ACC112 (cell line): ENCODE results near the gene RNF213.
"Not testable (repeated sequence)": the region's sequence is repeated elsewhere in the genome, so short reads cannot be mapped to it uniquely, and the experiment has no call there.

ENCODE experiments used
- H2AFZ ChIP-seq: fragments of 200-600 bp; sonication (generic); one replicate; pipeline ENCODE4 v1.6.0; 2017; ENCODE audit warnings: antibody characterized with exemption, low read length; ENCODE audit not compliant: unreplicated experiment
- H3K27ac ChIP-seq: fragments of 200-600 bp; sonication (generic); 2 replicates; pipeline ENCODE4 v1.5.1; 2014; ENCODE audit warnings: low read depth, mild to moderate bottlenecking, antibody characterized with exemption, low read length, moderate library complexity
- H3K27me3 ChIP-seq: fragments of 200-600 bp; sonication (generic); 2 replicates; pipeline ENCODE4 v1.6.1; 2014; ENCODE audit warnings: mild to moderate bottlenecking, antibody characterized with exemption, low read length, moderate library complexity, mixed read lengths; ENCODE audit not compliant: insufficient read depth
- H3K36me3 ChIP-seq: fragments of 200-600 bp; sonication (generic); 2 replicates; pipeline ENCODE4 v1.6.1; 2016; ENCODE audit warnings: mild to moderate bottlenecking, antibody characterized with exemption, low read length, moderate library complexity, mixed read lengths; ENCODE audit not compliant: insufficient read depth
- H3K4me1 ChIP-seq: fragments of 200-600 bp; sonication (generic); one replicate; pipeline ENCODE4 v1.6.1; 2016; ENCODE audit warnings: low read length, mixed read lengths; ENCODE audit not compliant: insufficient read depth, unreplicated experiment, control insufficient read depth
- H3K4me3 ChIP-seq: fragments of 200-600 bp; sonication (generic); 2 replicates; pipeline ENCODE4 v1.5.1; 2014; ENCODE audit warnings: mild to moderate bottlenecking, low read depth, low read length
- H3K79me2 ChIP-seq: fragments of 200-600 bp; sonication (generic); one replicate; pipeline ENCODE4 v1.6.0; 2016; ENCODE audit warnings: low read length; ENCODE audit not compliant: control insufficient read depth, unreplicated experiment, insufficient read depth

RNF213 gene

GRCh38 chr17:80274331-80274730 lies 13.7 kb downstream of the RNF213 start:
- H3K27me3 ChIP-seq, result no peaks in the 10 kb centered on the region
- H3K27ac ChIP-seq, result no peak overlapping the region
- H3K36me3 ChIP-seq, result peaks cover 25% of the 10 kb centered on the region
- H2AFZ ChIP-seq, result no peak overlapping the region
- no peak overlapping the region for H3K4me3 ChIP-seq
- H3K4me1 ChIP-seq, result peaks cover 19% of the 10 kb centered on the region
- peaks cover 73% of the 10 kb centered on the region for H3K79me2 ChIP-seq

GRCh38 chr17:80274871-80275449 lies 14.3 kb downstream of the RNF213 start:
- H3K4me3 ChIP-seq, result no peak overlapping the region
- no peak overlapping the region for H3K27ac ChIP-seq
- peaks cover 66% of the 10 kb centered on the region for H3K79me2 ChIP-seq
- peaks cover 24% of the 10 kb centered on the region for H3K4me1 ChIP-seq
- no peak overlapping the region for H2AFZ ChIP-seq
- H3K27me3 ChIP-seq, result no peaks in the 10 kb centered on the region
- peaks cover 19% of the 10 kb centered on the region for H3K36me3 ChIP-seq

- Histone ChIP-seq H3K36me3 (peaks cover 16% of the 10 kb centered on the region; the same call in 1 of the 2 replicates), H3K4me1 (peaks cover 29% of the 10 kb centered on the region), H3K79me2 (peaks cover 65% of the 10 kb centered on the region)
- not testable (repeated sequence) for H2AFZ ChIP-seq, H3K4me3 ChIP-seq, H3K27me3 ChIP-seq, H3K27ac ChIP-seq
Measured at GRCh38 chr17:80275857-80276256, 15.2 kb downstream of the RNF213 start.

GRCh38 chr17:80277751-80278671 lies 17.4 kb downstream of the RNF213 start:
- peaks cover 65% of the 10 kb centered on the region for H3K79me2 ChIP-seq
- H3K27me3 ChIP-seq, result no peaks in the 10 kb centered on the region
- H3K27ac ChIP-seq, result peak overlapping the region; percentile 12; the same call in 1 of the 2 replicates
- H3K4me3 ChIP-seq, result no peak overlapping the region
- peaks cover 12% of the 10 kb centered on the region; the same call in 1 of the 2 replicates for H3K36me3 ChIP-seq
- peaks cover 29% of the 10 kb centered on the region for H3K4me1 ChIP-seq
- no peak overlapping the region for H2AFZ ChIP-seq

GRCh38 chr17:80279895-80280294 lies 19.2 kb downstream of the RNF213 start:
- no peak overlapping the region for H2AFZ ChIP-seq
- no peak overlapping the region for H3K4me3 ChIP-seq
- no peaks in the 10 kb centered on the region for H3K27me3 ChIP-seq
- H3K4me1 ChIP-seq, result peaks cover 29% of the 10 kb centered on the region
- H3K36me3 ChIP-seq, result peaks cover 14% of the 10 kb centered on the region; the same call in 1 of the 2 replicates
- H3K79me2 ChIP-seq, result peaks cover 66% of the 10 kb centered on the region
- peak overlapping the region; percentile 37; the same call in 1 of the 2 replicates for H3K27ac ChIP-seq

GRCh38 chr17:80281516-80281915 lies 20.9 kb downstream of the RNF213 start:
- peaks cover 8% of the 10 kb centered on the region; the same call in 1 of the 2 replicates for H3K36me3 ChIP-seq
- H3K27me3 ChIP-seq, result no peaks in the 10 kb centered on the region
- H3K4me3 ChIP-seq, result no peak overlapping the region
- peaks cover 72% of the 10 kb centered on the region for H3K79me2 ChIP-seq
- peaks cover 29% of the 10 kb centered on the region for H3K4me1 ChIP-seq
- no peak overlapping the region for H2AFZ ChIP-seq
- H3K27ac ChIP-seq, result no peak overlapping the region

- Histone ChIP-seq H3K4me1 (peaks cover 20% of the 10 kb centered on the region), H3K36me3 (peaks cover 13% of the 10 kb centered on the region; the same call in 1 of the 2 replicates), H2AFZ (no peak overlapping the region), H3K79me2 (peaks cover 64% of the 10 kb centered on the region), H3K4me3 (no peak overlapping the region), H3K27ac (no peak overlapping the region), H3K27me3 (no peaks in the 10 kb centered on the region)
Measured at GRCh38 chr17:80283116-80283852, 22.6 kb downstream of the RNF213 start.

GRCh38 chr17:80284631-80285030 lies 24.0 kb downstream of the RNF213 start:
- no peak overlapping the region for H3K27ac ChIP-seq
- H3K27me3 ChIP-seq, result no peaks in the 10 kb centered on the region
- H3K4me1 ChIP-seq, result peaks cover 7% of the 10 kb centered on the region
- peaks cover 57% of the 10 kb centered on the region for H3K79me2 ChIP-seq
- peaks cover 20% of the 10 kb centered on the region for H3K36me3 ChIP-seq
- no peak overlapping the region for H2AFZ ChIP-seq
- no peak overlapping the region for H3K4me3 ChIP-seq

- Histone ChIP-seq H3K36me3 (peaks cover 22% of the 10 kb centered on the region), H3K4me1 (peaks cover under 1% of the 10 kb centered on the region), H3K27ac (no peak overlapping the region), H3K27me3 (no peaks in the 10 kb centered on the region), H3K4me3 (no peak overlapping the region), H2AFZ (no peak overlapping the region), H3K79me2 (peaks cover 56% of the 10 kb centered on the region)
Measured at GRCh38 chr17:80285237-80285920, 24.7 kb downstream of the RNF213 start.

- Histone ChIP-seq H3K79me2 (peaks cover 49% of the 10 kb centered on the region), H3K4me3 (no peak overlapping the region), H3K4me1 (no peaks in the 10 kb centered on the region), H3K27ac (no peak overlapping the region), H3K36me3 (peaks cover 27% of the 10 kb centered on the region), H2AFZ (no peak overlapping the region), H3K27me3 (no peaks in the 10 kb centered on the region)
Measured at GRCh38 chr17:80286638-80286960, 25.9 kb downstream of the RNF213 start.
